GM19397 (cell line): ENCODE results near the gene SF3B1.
"Not testable (repeated sequence)": the region's sequence is repeated elsewhere in the genome, so short reads cannot be mapped to it uniquely, and the experiment has no call there.

ENCODE experiments used
- ATAC-seq: cut with Tn5 transposase; IDR thresholded peaks from one replicate; pipeline ENCODE4 v1.9.1; 2021; ENCODE audit warnings: mild to moderate bottlenecking, moderate library complexity; ENCODE audit not compliant: unreplicated experiment

SF3B1 gene

GRCh38 chr2:197437380-197437779 lies 2.6 kb upstream of the SF3B1 start:
- no peak for ATAC-seq

- peak; percentile 0 for ATAC-seq
Observed at GRCh38 chr2:197435598-197436420, 981 bp upstream of the SF3B1 start.

GRCh38 chr2:197433780-197434438 lies 919 bp downstream of the SF3B1 start:
- ATAC-seq: no peak

- not testable (repeated sequence) for ATAC-seq
Observed at GRCh38 chr2:197432527-197432926, 2.3 kb downstream of the SF3B1 start.

GRCh38 chr2:197431858-197432257 lies 3.0 kb downstream of the SF3B1 start:
- ATAC-seq: no peak

- ATAC-seq: no peak
Observed at GRCh38 chr2:197427986-197428385, 6.8 kb downstream of the SF3B1 start.

- no peak for ATAC-seq
Observed at GRCh38 chr2:197426723-197427603, 7.9 kb downstream of the SF3B1 start.

- no peak for ATAC-seq
Observed at GRCh38 chr2:197425550-197425949, 9.3 kb downstream of the SF3B1 start.

- ATAC-seq: no peak
Observed at GRCh38 chr2:197423307-197423706, 11.5 kb downstream of the SF3B1 start.

- no peak for ATAC-seq
Observed at GRCh38 chr2:197419438-197419837, 15.4 kb downstream of the SF3B1 start.

- no peak for ATAC-seq
Observed at GRCh38 chr2:197416268-197416667, 18.6 kb downstream of the SF3B1 start.

- no peak for ATAC-seq
Observed at GRCh38 chr2:197414515-197414914, 20.3 kb downstream of the SF3B1 start.

GRCh38 chr2:197414039-197414438 lies 20.8 kb downstream of the SF3B1 start:
- ATAC-seq: no peak

- ATAC-seq: no peak
Observed at GRCh38 chr2:197405582-197405981, 29.2 kb downstream of the SF3B1 start.

- ATAC-seq: no peak
Observed at GRCh38 chr2:197399887-197400540, 34.8 kb downstream of the SF3B1 start.

- ATAC-seq: no peak
Observed at GRCh38 chr2:197398913-197399312, 35.9 kb downstream of the SF3B1 start.

- no peak for ATAC-seq
Observed at GRCh38 chr2:197391220-197391717, 43.6 kb downstream of the SF3B1 start.

GRCh38 chr2:197388866-197389587 lies 45.8 kb downstream of the SF3B1 start:
- no peak for ATAC-seq

GRCh38 chr2:197387179-197387578 lies 47.6 kb downstream of the SF3B1 start:
- no peak for ATAC-seq

GRCh38 chr2:197386242-197386641 lies 48.6 kb downstream of the SF3B1 start:
- no peak for ATAC-seq
